HEK293T (cell line): Measurements from ENCODE around the gene CGRRF1.

Experiments
- CTCF ChIA-PET: fragments of 350-600 bp; formaldehyde crosslinking; extraction: SDS; loops from one replicate; lab custom pipeline; 2021; ENCODE audit warnings: antibody characterized with exemption, inconsistent platforms; lab: Yijun Ruan, JAX
- POLR2A ChIA-PET: fragments of 350-600 bp; formaldehyde crosslinking; extraction: SDS; loops from one replicate; lab custom pipeline; 2020; ENCODE audit warnings: antibody characterized with exemption, inconsistent platforms; lab: Yijun Ruan, JAX
- DNase-seq: peaks from one replicate; pipeline ENCODE4 v3.0.0; 2012; ENCODE audit warnings: mixed read lengths; ENCODE audit errors: extremely low spot score
- ARNT ChIP-seq: fragments of 450-650 bp; IDR thresholded peaks from 2 replicates; pipeline ENCODE4 v1.6.1; 2017; ENCODE audit warnings: mild to moderate bottlenecking
- BHLHE40 ChIP-seq: fragments of 450-650 bp; IDR thresholded peaks from 2 replicates; pipeline ENCODE4 v1.6.1; 2016; ENCODE audit warnings: mild to moderate bottlenecking, moderate library complexity, borderline replicate concordance
- CTBP1 ChIP-seq: fragments of 450-650 bp; IDR thresholded peaks from 2 replicates; pipeline ENCODE4 v1.6.1; 2016; ENCODE audit warnings: borderline replicate concordance
- ELF4 ChIP-seq: fragments of 450-650 bp; IDR thresholded peaks from 2 replicates; pipeline ENCODE4 v1.6.1; 2017; ENCODE audit warnings: antibody characterized with exemption
- FOXA1 ChIP-seq: fragments of 450-650 bp; IDR thresholded peaks from 2 replicates; pipeline ENCODE4 v1.6.1; 2016; ENCODE audit warnings: mild to moderate bottlenecking
- FOXK2 ChIP-seq: fragments of 450-650 bp; IDR thresholded peaks from 2 replicates; pipeline ENCODE4 v1.6.1; 2016; ENCODE audit warnings: mild to moderate bottlenecking
- FOXM1 ChIP-seq: fragments of 450-650 bp; IDR thresholded peaks from 2 replicates; pipeline ENCODE4 v1.6.1; 2017; ENCODE audit warnings: mild to moderate bottlenecking, borderline replicate concordance
- HDGF ChIP-seq: fragments of 450-650 bp; IDR thresholded peaks from 2 replicates; pipeline ENCODE4 v1.6.1; 2017; ENCODE audit warnings: antibody characterized with exemption, borderline replicate concordance
- L3MBTL2 ChIP-seq: fragments of 450-650 bp; conservative IDR thresholded peaks from 2 replicates; pipeline ENCODE4 v1.6.1; 2016; ENCODE audit warnings: mild to moderate bottlenecking
- LEF1 ChIP-seq: fragments of 450-650 bp; IDR thresholded peaks from 2 replicates; pipeline ENCODE4 v1.6.1; 2017; ENCODE audit warnings: mild to moderate bottlenecking, borderline replicate concordance
- NFRKB ChIP-seq: fragments of 450-650 bp; IDR thresholded peaks from 2 replicates; pipeline ENCODE4 v1.6.1; 2016; ENCODE audit warnings: mild to moderate bottlenecking, moderate library complexity
- SP1 ChIP-seq: fragments of 450-650 bp; IDR thresholded peaks from 2 replicates; pipeline ENCODE4 v1.6.1; 2017
- SUZ12 ChIP-seq: fragments of 450-650 bp; IDR thresholded peaks from 2 replicates; pipeline ENCODE4 v1.6.1; 2016; ENCODE audit warnings: mild to moderate bottlenecking
- TARDBP ChIP-seq: fragments of 450-650 bp; IDR thresholded peaks from 2 replicates; pipeline ENCODE4 v1.6.1; 2016
- ZNF384 ChIP-seq: fragments of 450-650 bp; IDR thresholded peaks from 2 replicates; pipeline ENCODE4 v1.6.1; 2016
- TF ChIP-seq, protein P1 (sequence below): fragments of 450-650 bp; IDR thresholded peaks from 2 replicates; pipeline ENCODE4 v1.6.1; 2016

Gene CGRRF1

DNA sequence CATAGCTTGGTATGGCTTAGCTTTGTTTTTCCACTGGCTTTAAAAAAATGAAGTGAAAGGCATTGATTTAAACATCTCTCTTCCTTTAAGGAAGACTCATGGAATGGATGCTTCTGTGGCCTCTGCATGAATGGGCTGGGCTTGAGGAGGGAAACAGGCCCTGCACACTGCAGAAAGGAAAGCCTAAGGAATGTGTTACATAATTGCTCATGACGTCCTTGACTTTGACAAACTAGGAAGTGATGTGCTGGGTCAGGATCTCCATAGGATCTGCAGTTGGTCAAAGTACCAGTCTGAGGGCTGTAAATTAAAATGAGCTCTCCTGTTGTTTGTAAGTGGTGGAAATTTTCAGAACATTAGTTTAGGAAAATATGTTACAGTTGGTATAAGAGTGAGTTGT is 69.9 kb downstream of the CGRRF1 start:
- DNase-seq, result no peak
- TF ChIP-seq CTBP1 (no peak), FOXM1 (no peak), ZNF384 (no peak), BHLHE40 (no peak), SUZ12 (no peak), FOXA1 (no peak), ELF4 (no peak), LEF1 (no peak), ARNT (no peak), L3MBTL2 (no peak), TARDBP (no peak), NFRKB (no peak), SP1 (no peak), FOXK2 (no peak), HDGF (no peak)
- TF ChIP-seq, protein P1, sequence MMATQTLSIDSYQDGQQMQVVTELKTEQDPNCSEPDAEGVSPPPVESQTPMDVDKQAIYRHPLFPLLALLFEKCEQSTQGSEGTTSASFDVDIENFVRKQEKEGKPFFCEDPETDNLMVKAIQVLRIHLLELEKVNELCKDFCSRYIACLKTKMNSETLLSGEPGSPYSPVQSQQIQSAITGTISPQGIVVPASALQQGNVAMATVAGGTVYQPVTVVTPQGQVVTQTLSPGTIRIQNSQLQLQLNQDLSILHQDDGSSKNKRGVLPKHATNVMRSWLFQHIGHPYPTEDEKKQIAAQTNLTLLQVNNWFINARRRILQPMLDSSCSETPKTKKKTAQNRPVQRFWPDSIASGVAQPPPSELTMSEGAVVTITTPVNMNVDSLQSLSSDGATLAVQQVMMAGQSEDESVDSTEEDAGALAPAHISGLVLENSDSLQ, result no peak
- ChIA-PET CTCF (no interaction called here), POLR2A (no interaction called here)

DNA sequence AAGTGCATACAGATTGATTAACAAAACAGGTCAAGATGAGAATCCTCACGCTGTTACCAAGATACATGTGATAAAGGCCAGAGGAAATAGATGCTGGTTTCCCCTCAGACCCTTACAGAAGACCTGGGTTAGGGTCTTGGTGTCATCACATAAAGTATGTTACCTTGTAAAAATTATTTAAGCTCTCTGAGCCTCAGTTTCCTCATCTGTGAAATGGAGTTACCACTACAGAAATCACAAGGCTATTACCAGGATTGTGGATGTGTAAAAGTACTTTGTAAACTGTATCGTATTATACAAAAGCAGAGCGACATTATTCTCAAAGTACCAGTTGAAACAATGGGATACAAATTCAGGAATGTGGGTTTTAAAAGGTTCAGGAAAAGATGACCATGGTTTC is 71.2 kb downstream of the CGRRF1 start:
- ChIA-PET POLR2A (no interaction called here), CTCF (interaction anchor here (1.1 kb wide), 1 partner anchor 10 kb away, joined by 3 read pairs; no protein-coding TSS in a partner anchor)
- DNase-seq, result no peak
- TF ChIP-seq ELF4 (no peak), NFRKB (no peak), HDGF (no peak), TARDBP (no peak), SUZ12 (no peak), ARNT (no peak), CTBP1 (no peak), FOXK2 (no peak), LEF1 (no peak), ZNF384 (no peak), BHLHE40 (no peak)
- TF ChIP-seq, protein P1, result no peak

DNA sequence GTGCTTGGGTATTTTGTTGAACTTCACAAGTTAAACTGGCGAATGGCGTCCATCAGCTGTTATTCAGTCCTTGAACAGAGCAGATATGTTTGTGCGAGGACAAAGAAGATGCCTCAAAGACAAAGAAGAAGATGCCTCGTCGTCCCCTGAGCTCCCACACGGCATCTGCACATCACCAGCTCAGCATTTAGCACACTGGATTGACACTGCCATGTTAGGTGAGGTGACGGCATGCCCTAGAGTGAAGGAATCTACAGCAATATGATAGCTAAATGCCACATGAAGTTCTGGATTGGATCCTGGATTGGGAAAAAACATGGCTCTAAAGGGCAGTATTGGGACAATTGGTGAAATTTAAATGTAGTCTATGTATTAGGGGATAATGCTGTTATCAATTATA is 72.6 kb downstream of the CGRRF1 start:
- TF ChIP-seq FOXM1 (no peak), TARDBP (no peak), SUZ12 (no peak), ELF4 (no peak), CTBP1 (no peak), NFRKB (no peak), BHLHE40 (no peak), FOXK2 (no peak), HDGF (no peak), L3MBTL2 (no peak), SP1 (no peak)
- TF ChIP-seq, protein P1, result no peak
- no peak for DNase-seq
- POLR2A ChIA-PET, result interaction anchor here (1.2 kb wide), 1 partner anchor 15 kb away, joined by 3 read pairs; the partner anchor contains the start of gene SAMD4A
- CTCF ChIA-PET, result no interaction called here

DNA sequence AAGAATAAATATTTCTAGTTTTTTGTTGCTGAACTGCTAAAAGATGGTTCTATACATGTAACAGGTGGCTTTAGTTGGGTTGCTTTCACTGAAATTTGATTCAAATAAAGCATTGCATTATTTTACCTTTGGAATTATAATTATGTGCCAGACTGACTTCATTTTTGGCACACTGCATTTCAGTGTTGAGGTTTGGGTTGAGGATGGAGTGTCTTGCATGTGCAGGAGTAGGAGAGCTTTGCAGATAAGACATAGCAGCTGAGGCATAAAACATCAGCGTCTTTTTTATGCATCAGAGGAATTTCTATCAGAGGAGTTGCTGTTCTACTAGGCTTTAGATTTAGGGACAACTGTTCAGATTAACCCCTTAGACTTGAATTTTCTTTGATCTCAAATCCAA is 74.4 kb downstream of the CGRRF1 start:
- no peak for DNase-seq
- CTCF ChIA-PET, result no interaction called here
- POLR2A ChIA-PET, result no interaction called here
- no peak for TF ChIP-seq ELF4
- TF ChIP-seq TARDBP, result no peak
- no peak for TF ChIP-seq CTBP1

DNA sequence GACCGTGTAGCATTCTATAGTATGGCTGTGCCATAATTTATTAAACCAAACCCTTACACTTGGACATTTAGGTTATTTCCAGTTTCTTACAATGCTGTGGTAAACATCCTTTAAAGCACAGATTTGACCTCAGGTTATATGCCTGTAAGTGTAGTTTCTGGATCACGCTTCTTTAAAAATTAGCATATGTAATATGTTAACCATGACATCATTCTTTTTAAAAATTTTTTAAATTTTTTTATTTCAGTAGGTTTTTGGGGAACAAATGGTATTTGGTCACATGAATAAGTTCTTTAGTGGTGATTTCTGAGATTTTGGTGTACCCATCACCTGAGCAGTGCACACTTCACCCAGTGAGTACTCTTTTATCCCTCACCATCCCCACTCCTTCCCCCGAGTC is 75.5 kb downstream of the CGRRF1 start:
- TF ChIP-seq, protein P1, result no peak
- TF ChIP-seq FOXM1 (no peak), TARDBP (no peak), ARNT (no peak), BHLHE40 (no peak), NFRKB (no peak), FOXA1 (no peak), SP1 (no peak), HDGF (no peak), ZNF384 (no peak), L3MBTL2 (no peak), ELF4 (no peak), FOXK2 (no peak), LEF1 (no peak), SUZ12 (no peak), CTBP1 (no peak)
- CTCF ChIA-PET, result no interaction called here
- POLR2A ChIA-PET, result no interaction called here
- no peak for DNase-seq
